K562 (cell line): Measurements from ENCODE around the gene ITPKB. TPM values are rescaled to one million over a fixed set of nuclear protein-coding genes. Genes with fewer than 3 reads are reported as not detected.

Experiments
- ATAC-seq: fragments of 200-7000 bp; cut with Tn5 transposase; 3 replicates; pipeline ENCODE4 v1.9.1; 2020; ENCODE audit warnings: moderate library complexity
- BruUV-seq: library from RNA; stranded (reverse); fragments of 400-500 nt; replicated peaks from 2 replicates; lab custom pipeline; 2021; lab: Mats Ljungman, UMichigan
- CTCF ChIA-PET: fragments of 300-600 bp; formaldehyde crosslinking; extraction: SDS; loops from one replicate; lab custom pipeline; 2021; ENCODE audit warnings: low intra/inter-chr PET ratio; lab: Yijun Ruan, JAX
- POLR2A ChIA-PET: fragments of 300-600, 350-650 bp; sonication (Branson Sonifier 250); formaldehyde crosslinking; extraction: SDS; loops from one replicate; lab custom pipeline; 2021; ENCODE audit warnings: antibody characterized with exemption, inconsistent platforms; lab: Yijun Ruan, JAX
- DNase-seq, 4 experiments: peaks; one replicate each; pipeline versions ENCODE4 v3.0.0 to v3.0.0-alpha.2; 2011 to 2018; ENCODE audit warnings: low spot score in 3 of 4, mixed read lengths in 3 of 4; ENCODE audit errors: extremely low read depth in 1 of 4
- FAIRE-seq: peaks from 2 replicates; lab custom pipeline; 2011; peaks lifted over from hg19 to GRCh38; lab: Jason Lieb, UNC
- H2AFZ ChIP-seq: 2 replicates; pipeline ENCODE4 v1.6.0; 2011; ENCODE audit warnings: low read depth, low read length, control low read depth, inconsistent platforms
- H3K27ac ChIP-seq: fragments of 200-600 bp; 3 replicates; pipeline ENCODE4 v1.8.0; 2011; ENCODE audit warnings: low read depth, mild to moderate bottlenecking, control low read depth, inconsistent platforms, low read length, moderate library complexity, mixed read lengths; ENCODE audit errors: extremely low read depth
- H3K27me3 ChIP-seq, 2 experiments: fragments of 300-600 bp in 1 of 2; 2 replicates in 1 of 2; 3 replicates in 1 of 2; pipeline versions ENCODE4 v1.6.0 to v1.8.0; 2011; ENCODE audit warnings: inconsistent platforms in 2 of 2, low read length in 2 of 2, mild to moderate bottlenecking in 1 of 2, mixed read lengths in 1 of 2, moderate library complexity in 1 of 2; ENCODE audit not compliant: control insufficient read depth in 2 of 2, insufficient read depth in 2 of 2
- H3K36me3 ChIP-seq: fragments of 300-600 bp; 3 replicates; pipeline ENCODE4 v1.8.0; 2011; ENCODE audit warnings: mild to moderate bottlenecking, low read length, inconsistent platforms; ENCODE audit not compliant: control insufficient read depth, insufficient read depth
- H3K4me1 ChIP-seq, 2 experiments: fragments of 200-600 bp in 1 of 2; replicated peaks in 1 of 2; 2 replicates in 1 of 2; 3 replicates in 1 of 2; pipeline versions ENCODE4 v1.5.1 to v1.8.0; 2011; ENCODE audit warnings: inconsistent platforms in 2 of 2, low read length in 2 of 2, mild to moderate bottlenecking in 1 of 2, mixed read lengths in 1 of 2, moderate library complexity in 1 of 2; ENCODE audit not compliant: control insufficient read depth in 2 of 2, insufficient read depth in 2 of 2
- H3K4me2 ChIP-seq: 2 replicates; pipeline ENCODE4 v1.6.1; 2011; ENCODE audit warnings: low read length, control low read depth, inconsistent platforms, mixed read lengths; ENCODE audit not compliant: insufficient read depth
- H3K4me3 ChIP-seq: fragments of 200-600 bp; sonication (generic), shearing (Covaris generic); 2 replicates; pipeline ENCODE4 v1.5.1; 2016; ENCODE audit warnings: control low read depth, inconsistent platforms
- H3K79me2 ChIP-seq: fragments of 200-600 bp; 3 replicates; pipeline ENCODE4 v1.8.0; 2011; ENCODE audit warnings: low read length, inconsistent platforms; ENCODE audit not compliant: control insufficient read depth, insufficient read depth
- H3K9ac ChIP-seq, 2 experiments: 2 replicates each; pipeline versions ENCODE4 v1.6.0 to v1.6.1; 2011; ENCODE audit warnings: low read depth in 2 of 2, low read length in 2 of 2, control low read depth in 1 of 2, inconsistent platforms in 1 of 2, mild to moderate bottlenecking in 1 of 2, mixed read lengths in 1 of 2; ENCODE audit not compliant: insufficient read depth in 1 of 2
- H3K9me1 ChIP-seq: one replicate; pipeline ENCODE4 v1.6.0; 2011; ENCODE audit warnings: inconsistent platforms, mild to moderate bottlenecking, low read length, moderate library complexity; ENCODE audit not compliant: control insufficient read depth, insufficient read depth
- H3K9me3 ChIP-seq: replicated peaks from 2 replicates; pipeline ENCODE4 v1.5.1; 2011; ENCODE audit warnings: low read depth, low read length, inconsistent platforms; ENCODE audit not compliant: control insufficient read depth, insufficient read depth
- H4K20me1 ChIP-seq: replicated peaks from 2 replicates; pipeline ENCODE4 v1.6.1; 2011; ENCODE audit warnings: low read length, inconsistent platforms, mixed read lengths; ENCODE audit not compliant: control insufficient read depth, insufficient read depth
- C11orf30 ChIP-seq: fragments of 450-650 bp; IDR thresholded peaks from 2 replicates; pipeline ENCODE4 v1.6.1; 2016; ENCODE audit warnings: low read depth, mild to moderate bottlenecking
- CREM ChIP-seq: IDR thresholded peaks from 2 replicates; pipeline ENCODE4 v1.6.1; 2014; ENCODE audit warnings: antibody characterized with exemption, low read depth
- CTCF ChIP-seq, 3 experiments: IDR thresholded peaks in 2 of 3; conservative IDR thresholded peaks in 1 of 3; 2 replicates each; pipeline ENCODE4 v1.5.1; 2011 to 2012; ENCODE audit warnings: low read length in 3 of 3, mild to moderate bottlenecking in 3 of 3, control low read depth in 2 of 3, improper control_type of control experiment in 1 of 3, inconsistent platforms in 1 of 3, low read depth in 1 of 3, mixed read lengths in 1 of 3, moderate library complexity in 1 of 3; ENCODE audit not compliant: insufficient read depth in 2 of 3
- KLF10 ChIP-seq: fragments of 250-450 bp; sonication (Bioruptor Pico); IDR thresholded peaks from 2 replicates; pipeline ENCODE4 v1.6.1; 2021; ENCODE audit warnings: matching md5 sums
- NFE2L1 ChIP-seq: fragments of 450-650 bp; IDR thresholded peaks from 2 replicates; pipeline ENCODE4 v1.6.1; 2016; ENCODE audit warnings: missing genetic modification characterization, low read depth, mild to moderate bottlenecking, missing compliant biosample characterization, moderate library complexity, borderline replicate concordance
- RAD21 ChIP-seq, 2 experiments: fragments of 250-450 bp in 1 of 2; fragments of 450-650 bp in 1 of 2; sonication (Bioruptor Pico) in 1 of 2; formaldehyde crosslinking in 1 of 2; IDR thresholded peaks in 1 of 2; conservative IDR thresholded peaks in 1 of 2; 2 replicates each; pipeline versions ENCODE4 v1.4.0 to v1.8.0; 2020 to 2022; ENCODE audit warnings: mild to moderate bottlenecking in 2 of 2, moderate library complexity in 1 of 2
- ZNF239 ChIP-seq: fragments of 250-450 bp; sonication (Bioruptor Pico); IDR thresholded peaks from 2 replicates; pipeline ENCODE4 v1.4.0; 2020; ENCODE audit warnings: mild to moderate bottlenecking
- ZNF586 ChIP-seq: fragments of 450-650 bp; formaldehyde crosslinking; conservative IDR thresholded peaks from 2 replicates; pipeline ENCODE4 v1.4.0; 2020; ENCODE audit warnings: mild to moderate bottlenecking, moderate library complexity
- ZNF764 ChIP-seq: fragments of 250-450 bp; sonication (Bioruptor Pico); IDR thresholded peaks from 2 replicates; pipeline ENCODE4 v1.4.0; 2020; ENCODE audit warnings: low read depth, mild to moderate bottlenecking, moderate library complexity
- WGBS: fragments of 100-300 bp; shearing (Covaris generic); methylation state at CpG from one replicate; pipeline ENCODE4 v1.1.6; 2016; ENCODE audit warnings: low coverage, mixed read lengths; ENCODE audit not compliant: insufficient coverage; ENCODE audit errors: missing lambda C conversion rate; 5-methylcytosine and 5-hydroxymethylcytosine counted together
- in situ Hi-C: fragments of 300-500 bp; cut with MboI; formaldehyde crosslinking; loops from 4 replicates; pipeline ENCODE4 v1.15.0; 2018; ENCODE audit warnings: inconsistent platforms, mixed read lengths
- intact Hi-C: fragments of 100-400 bp; cut with micrococcal nuclease; formaldehyde crosslinking; loops from 2 replicates; pipeline ENCODE4 v1.14.2; 2022
- polyA plus RNA-seq, 8 experiments: library from polyadenylated mRNA; depleted of rRNA in 4 of 8; stranded (reverse) in 5 of 8; unstranded in 3 of 8; fragments of >200 nt; fragmentation: Nextera tagmentation in 2 of 8; fragmentation: Illumina TruSeq in 1 of 8; extraction: Ambion mirVana in 2 of 8; extraction: Trizol in 1 of 8; gene quantifications; 2 replicates each; pipeline versions ENCODE4 v1.2.1 to v1.2.3, GENCODE V29; 2011 to 2014; ENCODE audit warnings: inconsistent platforms in 1 of 8, missing spikeins in 1 of 8
- total RNA-seq, 7 experiments: library from RNA; depleted of rRNA in 6 of 7; stranded (reverse); fragments of >200 nt in 6 of 7; fragmentation: Illumina TruSeq in 2 of 7; extraction: Trizol in 2 of 7; gene quantifications; 2 replicates each; pipeline versions ENCODE4 v1.2.1 to v1.2.3, GENCODE V29; 2011 to 2021; ENCODE audit warnings: low replicate concordance in 1 of 7

Gene ITPKB
- total and polyA plus RNA-seq, 9 of the 15 experiments (the other 6 are each of a cell fraction or from before 2014, with no cell fraction given) = 0.01 to 0.22 TPM; not detected in 7

GRCh38 chr1:226763905-226764264, 24.8 kb upstream of the ITPKB start (continued):
- TF ChIP-seq ZNF586 (CRISPR knock-in tag) (no peak), CREM (0 out of 2 replicates have a peak, but pooled peaks have one; percentile 29)

DNA sequence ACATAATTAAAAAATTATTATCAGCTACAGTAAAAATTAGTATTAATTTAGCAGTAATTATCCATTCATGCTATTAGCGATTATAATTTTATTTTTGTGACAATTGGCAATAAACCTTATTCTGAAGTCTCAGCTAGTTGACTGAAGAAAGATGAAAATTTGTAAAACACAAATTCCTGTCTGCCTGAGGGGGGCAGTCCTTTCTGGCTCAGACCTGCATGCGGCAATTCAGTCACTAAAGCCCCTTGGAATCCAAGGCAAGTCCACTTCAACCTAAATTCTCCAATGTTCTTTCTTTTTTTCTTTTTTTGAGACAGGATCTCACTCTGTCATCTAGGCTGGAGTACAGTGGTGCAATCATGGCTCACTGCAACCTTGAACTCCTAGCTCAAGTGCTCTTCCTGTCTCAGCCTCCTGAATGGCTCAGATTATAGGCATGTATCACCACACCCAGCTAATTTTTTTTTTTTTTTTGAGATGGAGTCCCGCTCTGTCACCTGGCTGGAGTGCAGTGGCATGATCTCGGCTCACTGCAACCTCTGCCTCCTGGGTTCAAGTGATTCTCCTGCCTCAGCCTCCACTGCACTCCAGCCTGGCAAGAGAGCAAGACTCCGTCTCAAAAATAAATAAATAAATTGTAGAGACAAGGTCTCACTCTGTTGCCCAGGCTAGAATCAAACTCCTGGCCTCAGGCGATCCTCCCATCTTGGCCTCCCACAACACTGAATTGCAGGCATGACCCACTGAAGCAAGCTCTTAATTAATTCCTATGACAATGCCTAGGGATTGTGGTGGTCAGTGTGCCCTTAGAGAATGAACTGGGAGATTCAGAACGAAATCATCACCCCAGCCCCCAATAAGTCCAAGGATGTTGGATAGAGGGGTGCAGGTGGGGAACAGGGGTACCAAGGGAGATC, 24.2 kb upstream of the ITPKB start:
- in situ Hi-C loops = no loop called here
- TF ChIP-seq CTCF (IDR thresholded peaks at IDR 0.05 in 2 of 3, conservative IDR thresholded peaks at IDR 0.05 in 1 of 3; ENCODE audit: insufficient read depth in 2 of 3, low read depth in 1 of 3, low read length in 3 of 3) (peak; percentile 10 to 27 (median 14); a peak in 2 of 6 replicates), ZNF239 (CRISPR knock-in tag) (no peak), RAD21 (CRISPR knock-in tag; conservative IDR thresholded peaks at IDR 0.05 in 1 of 2, IDR thresholded peaks at IDR 0.05 in 1 of 2) (peak in 1 of 2 experiments; percentile 17; a peak in 1 of 4 replicates), ZNF764 (CRISPR knock-in tag) (no peak), NFE2L1 (tag) (no peak), C11orf30 (no peak), KLF10 (CRISPR knock-in tag) (no peak)

More for the DNA sequence above, 24.2 kb upstream of the ITPKB start:
- DNase-seq = no peak
- H3K9me3 ChIP-seq = no peaks in the 10 kb centered on the region
- no peaks in the 10 kb centered on the region for H3K9me1 ChIP-seq
- ChIA-PET CTCF (no interaction called here), POLR2A (interaction anchor here (0.6 to 1.1 kb wide), 4 partner anchors 11 to 350 kb away, joined by 3 to 4 read pairs (median 3); no protein-coding TSS in a partner anchor)
- FAIRE-seq = no peak
- no peaks in the 10 kb centered on the region for H3K36me3 ChIP-seq
- no peaks in the 10 kb centered on the region for H3K4me1 ChIP-seq
- H4K20me1 ChIP-seq = no peaks in the 10 kb centered on the region
- H3K79me2 ChIP-seq = no peaks in the 10 kb centered on the region
- no peak overlapping the region for H3K4me3 ChIP-seq
- intact Hi-C loops = loop anchor here (5.0 kb wide), 1 partner anchor 64 kb away; no protein-coding TSS in a partner anchor
- H3K27me3 ChIP-seq = peaks cover 36 to 54% of the 10 kb centered on the region in 2 experiments
- no peak overlapping the region for H3K4me2 ChIP-seq
- 0% methylated on average over 7 of the region's 7 CpGs for WGBS
- no TSS peak for BruUV-seq
- no peak overlapping the region for H3K27ac ChIP-seq
- no peak overlapping the region for H2AFZ ChIP-seq
- H3K9ac ChIP-seq = no peak overlapping the region
- peak; percentile 33; the same call in 2 of the 3 replicates for ATAC-seq
